GM19043 (cell line): ENCODE data around the gene ACTL10.
"Not testable (repeated sequence)": the region's sequence is repeated elsewhere in the genome, so short reads cannot be mapped to it uniquely, and the experiment has no call there.

Experiments
- ATAC-seq: cut with Tn5 transposase; IDR thresholded peaks from one replicate; pipeline ENCODE4 v1.9.1; 2021; ENCODE audit warnings: low read depth; ENCODE audit not compliant: unreplicated experiment

ACTL10 gene

GRCh38 chr20:33689973-33690372, 23.2 kb downstream of the ACTL10 start:
- ATAC-seq = no peak

- ATAC-seq = no peak
Measured at GRCh38 chr20:33693289-33693688, 26.5 kb downstream of the ACTL10 start.

DNA sequence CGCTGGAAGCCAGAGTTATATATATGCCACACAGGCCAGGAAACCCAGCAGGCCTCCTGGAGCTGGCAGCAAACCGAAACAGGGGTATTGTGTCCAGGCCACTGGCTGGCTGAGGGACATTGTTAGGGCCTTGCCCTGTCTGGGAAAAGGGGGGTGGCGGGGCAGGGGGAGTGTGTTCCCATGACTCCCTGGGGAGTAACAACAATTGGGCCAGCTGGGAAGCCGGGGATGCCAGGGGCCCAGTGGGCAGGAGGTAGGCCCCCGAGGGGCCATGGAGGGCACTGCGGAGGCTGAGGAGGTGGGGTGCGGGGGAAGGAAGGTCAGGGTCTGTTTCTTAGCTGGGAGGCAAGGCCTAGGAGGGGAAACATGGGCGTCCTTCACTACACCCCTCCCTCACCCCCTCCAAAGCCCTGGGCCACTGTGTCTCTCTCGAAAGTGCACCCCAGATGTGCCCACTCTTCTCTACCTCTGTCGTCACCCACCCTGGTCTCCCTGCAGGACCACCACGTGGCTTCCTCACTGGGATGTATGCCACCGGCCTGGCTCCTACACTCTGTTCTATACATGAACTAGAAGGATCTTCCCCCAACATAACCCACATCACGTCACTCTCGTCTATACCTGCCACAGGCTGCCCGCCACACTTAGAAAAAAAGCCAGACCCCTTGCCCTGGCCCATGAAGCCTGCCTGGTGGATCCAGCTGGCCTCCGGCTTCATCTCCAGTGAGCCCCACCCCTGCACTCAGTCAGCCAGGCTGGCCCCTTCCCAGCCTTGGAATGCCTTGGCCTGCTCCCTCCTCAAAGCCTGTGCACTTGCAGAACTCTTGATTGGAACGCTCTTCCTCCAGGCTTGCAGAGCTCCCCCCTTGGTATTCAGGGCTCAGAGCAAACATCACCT, 27.2 kb downstream of the ACTL10 start:
- no peak for ATAC-seq

DNA sequence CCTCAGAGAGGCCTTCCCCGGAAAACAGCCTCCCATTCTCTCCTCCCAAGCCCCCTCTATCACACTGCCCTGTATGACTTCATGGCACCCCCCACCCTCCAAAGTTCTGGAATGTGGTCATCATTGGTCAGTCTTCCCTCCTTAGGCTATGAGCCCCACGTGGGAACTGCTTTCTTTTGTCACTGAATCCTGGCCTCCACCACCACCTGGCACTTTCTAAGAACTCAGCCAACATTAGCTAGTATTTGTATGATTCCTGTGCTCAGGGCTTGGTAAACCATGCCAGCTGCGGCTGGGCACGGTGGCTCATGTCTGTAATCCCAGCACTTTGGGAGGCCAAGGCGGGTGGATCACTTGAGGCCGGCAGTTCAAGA, 27.9 kb downstream of the ACTL10 start:
- no peak for ATAC-seq

DNA sequence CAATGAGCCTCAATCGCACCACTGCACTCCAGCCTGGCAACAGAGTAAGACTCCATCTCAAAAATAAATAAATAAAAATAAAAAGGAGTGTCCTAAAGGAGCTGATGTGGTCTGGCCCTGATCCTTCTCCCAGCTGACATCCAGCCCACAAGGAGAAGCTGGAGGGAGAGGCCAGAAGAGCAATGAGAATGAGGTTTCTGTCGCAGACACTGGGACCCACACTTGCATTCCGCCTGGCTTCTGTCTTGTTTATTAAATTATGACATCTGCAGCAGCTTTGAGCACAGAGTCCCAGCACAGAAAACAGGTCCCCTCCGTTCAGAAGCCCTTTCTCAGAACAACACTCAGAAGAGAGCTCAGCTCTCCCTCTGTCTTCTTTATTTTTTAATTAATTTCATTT, 29.7 kb downstream of the ACTL10 start:
- no peak for ATAC-seq

GRCh38 chr20:33697129-33697528, 30.4 kb downstream of the ACTL10 start:
- ATAC-seq = no peak

GRCh38 chr20:33698966-33699365, 32.2 kb downstream of the ACTL10 start:
- ATAC-seq = not testable (repeated sequence)

DNA sequence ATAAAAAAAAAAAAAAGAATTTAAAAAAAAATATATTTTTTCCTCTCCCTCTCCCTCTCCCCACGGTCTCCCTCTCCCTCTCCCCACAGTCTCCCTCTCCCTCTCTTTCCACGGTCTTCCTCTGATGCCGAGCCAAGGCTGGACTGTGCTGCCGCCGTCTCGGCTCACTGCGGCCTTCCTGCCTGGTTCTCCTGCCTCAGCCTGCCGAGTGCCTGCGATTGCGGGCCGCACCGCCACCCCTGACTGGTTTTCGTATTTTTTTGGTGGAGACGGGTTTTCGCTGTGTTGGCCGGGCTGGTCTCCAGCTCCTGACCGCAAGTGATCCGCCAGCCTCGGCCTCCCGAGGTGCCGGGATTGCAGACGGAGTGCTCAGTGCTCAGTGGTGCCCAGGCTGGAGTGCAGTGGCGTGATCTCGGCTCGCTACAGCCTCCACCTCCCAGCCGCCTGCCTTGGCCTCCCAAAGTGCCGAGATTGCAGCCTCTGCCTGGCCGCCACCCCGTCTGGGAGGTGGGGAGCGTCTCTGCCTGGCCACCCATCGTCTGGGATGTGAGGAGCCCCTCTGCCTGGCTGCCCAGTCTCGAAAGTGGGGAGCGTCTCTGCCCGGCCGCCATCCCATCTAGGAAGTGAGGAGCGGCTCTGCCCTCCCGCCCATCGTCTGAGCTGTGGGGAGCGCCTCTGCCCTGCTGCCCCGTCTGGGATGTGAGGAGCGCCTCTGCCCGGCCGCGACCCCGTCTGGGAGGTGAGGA, 34.1 kb downstream of the ACTL10 start:
- ATAC-seq = not testable (repeated sequence)

DNA sequence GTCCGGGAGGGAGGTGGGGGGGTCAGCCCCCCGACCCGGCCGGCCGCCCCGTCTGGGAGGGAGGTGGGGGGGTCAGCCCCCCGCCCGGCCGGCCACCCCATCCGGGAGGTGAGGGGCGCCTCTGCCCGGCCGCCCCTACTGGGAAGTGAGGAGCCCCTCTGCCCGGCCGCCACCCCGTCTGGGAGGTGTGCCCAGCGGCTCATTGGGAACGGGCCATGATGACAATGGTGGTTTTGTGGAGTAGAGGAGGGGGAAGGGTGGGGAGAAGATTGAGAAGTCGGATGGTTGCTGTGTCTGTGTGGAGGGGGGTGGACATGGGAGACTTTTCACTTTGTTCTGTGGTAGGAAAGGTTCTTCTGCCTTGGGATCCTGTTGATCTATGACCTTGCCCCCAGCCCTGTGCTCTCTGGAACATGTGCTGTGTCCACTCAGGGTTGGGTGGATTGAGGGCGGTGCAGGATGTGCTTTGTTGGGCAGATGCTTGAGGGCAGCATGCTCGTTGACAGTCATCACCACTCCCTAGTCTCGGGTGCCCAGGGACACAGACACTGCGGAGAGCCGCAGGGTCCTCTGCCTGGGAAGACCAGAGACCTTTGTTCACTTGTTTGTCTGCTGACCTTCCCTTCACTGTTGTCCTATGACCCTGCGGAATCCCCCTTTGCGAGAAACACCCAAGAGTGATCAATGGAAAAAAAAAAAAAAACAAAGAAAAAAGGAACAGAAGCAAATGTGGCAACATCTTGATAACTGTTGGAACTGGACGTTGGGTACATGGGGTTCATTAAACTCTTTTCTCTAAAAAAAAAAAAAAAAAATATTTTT, 35.1 kb downstream of the ACTL10 start:
- no peak for ATAC-seq

DNA sequence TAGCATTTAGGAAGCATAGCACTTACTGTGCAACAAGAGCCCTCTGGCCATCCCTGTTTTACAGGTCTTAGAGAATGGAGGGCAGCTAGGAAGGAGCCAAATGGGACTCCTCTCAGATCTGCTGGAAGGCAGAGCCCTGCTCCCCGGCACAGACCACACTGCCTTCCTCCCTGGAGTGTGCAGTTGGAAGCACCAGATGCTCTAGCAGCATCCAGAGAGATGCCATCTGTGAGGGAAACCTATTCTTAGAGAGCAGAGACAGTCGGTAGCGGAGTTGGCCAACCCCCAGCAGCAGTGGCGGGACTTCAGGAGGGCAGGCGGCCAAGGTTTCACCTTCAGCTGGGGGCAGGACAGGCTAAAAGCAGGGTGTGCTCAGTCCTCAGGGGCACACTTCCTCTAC, 36.1 kb downstream of the ACTL10 start:
- ATAC-seq = no peak

DNA sequence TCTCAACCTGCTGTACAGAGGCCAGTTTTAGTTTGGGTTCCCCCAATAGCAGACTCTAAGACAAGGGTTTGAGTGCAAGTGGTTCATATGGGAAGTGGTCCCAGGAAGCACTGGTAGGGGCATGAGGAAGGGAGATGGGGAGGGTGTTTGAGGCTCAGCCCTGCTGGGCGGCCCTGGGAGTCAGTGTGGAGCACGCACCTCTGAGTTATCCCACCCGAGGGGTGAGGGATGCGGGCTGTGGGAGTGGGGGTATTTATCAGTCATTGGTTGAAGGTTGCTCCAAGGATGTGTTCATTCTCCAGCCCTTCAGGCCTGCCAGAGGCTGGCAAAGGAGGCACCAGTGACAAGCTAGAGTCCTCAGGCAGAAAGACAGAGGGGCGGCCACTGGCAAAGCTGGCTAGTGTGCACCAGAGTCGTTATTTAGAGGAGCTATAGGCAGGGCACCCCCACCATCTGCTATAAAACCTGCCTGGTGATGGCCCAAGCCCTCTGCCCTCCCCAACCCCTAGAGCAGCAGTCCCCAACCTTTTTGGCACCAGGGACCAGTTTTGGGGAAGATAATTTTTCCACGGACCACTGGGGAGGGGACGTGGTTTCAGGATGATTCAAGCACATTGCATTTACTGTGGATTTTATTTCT, 36.9 kb downstream of the ACTL10 start:
- ATAC-seq = no peak

- no peak for ATAC-seq
Measured at GRCh38 chr20:33704197-33704924, 37.6 kb downstream of the ACTL10 start.

- ATAC-seq = no peak
Measured at GRCh38 chr20:33707668-33708067, 40.9 kb downstream of the ACTL10 start.

DNA sequence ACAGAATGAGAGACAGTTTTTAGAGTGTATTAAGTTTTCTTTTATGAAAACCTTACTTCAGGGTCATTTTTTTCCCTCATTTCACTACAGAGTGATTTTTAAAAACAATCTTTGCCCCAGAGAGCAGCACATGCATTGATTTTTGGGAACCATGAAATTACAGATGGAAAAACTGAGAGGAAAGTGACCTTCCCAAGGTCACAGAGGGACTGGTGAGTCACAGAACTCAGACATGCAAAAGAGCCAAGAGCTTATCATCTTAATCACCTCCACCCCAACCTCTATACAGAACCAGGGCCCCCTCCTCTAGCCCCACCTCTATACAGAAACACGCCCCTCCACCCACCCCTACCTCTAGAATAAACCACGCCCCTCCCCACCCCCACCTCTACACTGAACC, 42.7 kb downstream of the ACTL10 start:
- ATAC-seq = no peak

GRCh38 chr20:33709905-33710541, 43.3 kb downstream of the ACTL10 start:
- no peak for ATAC-seq

GRCh38 chr20:33710681-33711445, 44.1 kb downstream of the ACTL10 start:
- ATAC-seq = no peak

DNA sequence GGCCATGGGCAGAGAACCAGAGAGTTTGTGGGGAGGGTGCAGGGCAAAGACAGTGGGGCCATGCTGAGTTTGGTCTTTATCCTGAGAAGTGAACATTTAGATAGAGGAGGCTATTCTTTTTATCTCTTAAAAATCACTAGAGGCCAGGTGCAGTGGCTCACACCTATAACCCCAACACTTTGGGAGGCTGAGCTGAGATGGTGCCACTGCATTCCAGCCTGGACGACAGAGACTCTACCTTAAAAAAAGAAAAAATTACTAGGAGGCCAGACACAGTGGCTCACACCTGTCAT, 44.6 kb downstream of the ACTL10 start:
- ATAC-seq = no peak

DNA sequence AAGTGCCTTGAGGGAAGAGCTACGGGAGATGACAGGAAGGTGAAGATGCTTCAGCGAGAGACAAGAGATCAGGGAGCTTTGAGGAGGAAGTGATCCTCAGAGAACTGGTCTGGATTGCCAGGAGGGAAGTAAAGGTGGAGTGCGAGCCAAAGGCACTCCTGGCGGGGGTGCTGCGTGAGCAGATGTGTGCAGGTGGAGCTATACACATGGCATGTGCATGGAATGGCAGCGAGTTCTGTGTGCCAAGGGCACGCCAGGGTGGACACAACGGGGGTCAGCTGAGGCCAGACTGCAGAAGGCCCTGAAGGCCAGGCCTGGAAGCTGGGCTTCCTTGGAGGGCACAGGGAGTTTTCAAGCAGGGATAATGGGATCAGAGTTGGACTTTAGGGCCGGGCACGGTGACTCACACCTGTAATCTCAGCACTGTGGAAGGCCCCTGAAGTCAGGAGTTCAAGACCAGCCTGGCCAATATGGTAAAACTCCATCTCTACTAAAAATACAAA, 47.2 kb downstream of the ACTL10 start:
- no peak for ATAC-seq

DNA sequence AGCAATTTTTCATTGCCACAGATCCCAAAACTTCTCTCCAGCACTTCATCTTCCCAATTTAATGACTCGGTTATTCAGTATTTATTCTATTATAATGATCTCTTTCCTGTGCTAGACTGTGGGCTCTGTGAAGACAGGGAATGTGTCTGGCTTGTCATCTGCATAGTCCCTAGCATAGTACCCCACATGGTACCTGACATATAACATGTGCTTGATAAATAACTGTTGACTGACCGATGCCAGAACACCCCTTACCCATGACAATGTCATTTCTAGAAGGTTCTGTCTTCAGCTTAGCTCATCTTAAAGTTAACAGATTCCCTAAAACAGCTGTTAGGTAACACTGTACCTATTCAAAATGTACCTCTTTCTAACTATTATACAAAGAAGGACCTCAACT, 49.8 kb downstream of the ACTL10 start:
- ATAC-seq = no peak
